PC-9 (cell line): ENCODE data around the gene STAG1. TPM values are rescaled to one million over a fixed set of nuclear protein-coding genes. Genes with fewer than 3 reads are reported as not detected.

Source experiments
- BruUV-seq: library from RNA; stranded (reverse); fragments of 400-500 nt; replicated peaks from 2 replicates; lab custom pipeline; 2021; lab: Mats Ljungman, UMichigan
- CTCF ChIA-PET: fragments of 300-600 bp; sonication (Branson Sonifier 250); formaldehyde crosslinking; loops from one replicate; lab custom pipeline; 2022; ENCODE audit warnings: antibody characterized with exemption; lab: Charles Lee
- POLR2A ChIA-PET: fragments of 300-600 bp; sonication (Branson Sonifier 250); formaldehyde crosslinking; loops from one replicate; lab custom pipeline; 2022; ENCODE audit warnings: antibody characterized with exemption; ENCODE audit not compliant: unreplicated experiment; lab: Charles Lee
- DNase-seq, 2 experiments: peaks; one replicate each; pipeline versions ENCODE4 v3.0.0 to v3.0.0-alpha.2; 2015 to 2022; ENCODE audit warnings: mixed read lengths in 1 of 2
- H2AFZ ChIP-seq: fragments of 200-600 bp; sonication (generic); 2 replicates; pipeline ENCODE4 v1.8.1; 2017; ENCODE audit warnings: antibody characterized with exemption
- H3F3A ChIP-seq: fragments of 200-600 bp; sonication (generic); 2 replicates; pipeline ENCODE4 v1.8.1; 2017; ENCODE audit warnings: antibody characterized with exemption, mild to moderate bottlenecking, low read depth; ENCODE audit not compliant: insufficient read depth
- H3K27ac ChIP-seq: fragments of 200-600 bp; sonication (generic); 2 replicates; pipeline ENCODE4 v1.6.1; 2016; ENCODE audit warnings: mixed run types
- H3K27me3 ChIP-seq: fragments of 200-600 bp; sonication (generic); 2 replicates; pipeline ENCODE4 v1.6.1; 2016; ENCODE audit warnings: low read depth, mixed run types; ENCODE audit not compliant: insufficient read depth
- H3K36me3 ChIP-seq: fragments of 200-600 bp; sonication (generic); 2 replicates; pipeline ENCODE4 v1.6.1; 2016; ENCODE audit warnings: low read depth, mixed run types
- H3K4me1 ChIP-seq: fragments of 200-600 bp; sonication (generic); replicated peaks from 2 replicates; pipeline ENCODE4 v1.6.1; 2016; ENCODE audit warnings: mixed run types; ENCODE audit not compliant: insufficient read depth
- H3K4me2 ChIP-seq: fragments of 200-600 bp; sonication (generic); 2 replicates; pipeline ENCODE4 v1.6.1; 2017; ENCODE audit warnings: mixed run types
- H3K4me3 ChIP-seq: fragments of 200-600 bp; sonication (generic); 2 replicates; pipeline ENCODE4 v1.6.1; 2016; ENCODE audit warnings: mixed run types
- H3K79me2 ChIP-seq: fragments of 200-600 bp; sonication (generic); 2 replicates; pipeline ENCODE4 v1.6.1; 2017; ENCODE audit warnings: low read depth, mixed run types
- H3K9me2 ChIP-seq: fragments of 200-600 bp; sonication (generic); 2 replicates; pipeline ENCODE4 v1.8.1; 2017; ENCODE audit warnings: mild to moderate bottlenecking; ENCODE audit not compliant: insufficient read depth
- H3K9me3 ChIP-seq: fragments of 200-600 bp; sonication (generic); 2 replicates; pipeline ENCODE4 v1.8.1; 2016; ENCODE audit warnings: low read depth; ENCODE audit not compliant: insufficient read depth
- H4K20me1 ChIP-seq: fragments of 200-600 bp; sonication (generic); 2 replicates; pipeline ENCODE4 v1.8.1; 2017; ENCODE audit not compliant: insufficient read depth
- CTCF ChIP-seq: fragments of 200-600 bp; sonication (generic); conservative IDR thresholded peaks from 2 replicates; pipeline ENCODE4 v1.6.1; 2017; ENCODE audit warnings: mixed run types, antibody characterized with exemption, mild to moderate bottlenecking, moderate library complexity
- EZH2 ChIP-seq: fragments of 200-600 bp; sonication (generic); IDR thresholded peaks from 2 replicates; pipeline ENCODE4 v1.8.0; 2017; ENCODE audit warnings: antibody characterized with exemption, low read depth
- intact Hi-C: fragments of 100-400 bp; cut with micrococcal nuclease; formaldehyde crosslinking; loops from one replicate; pipeline ENCODE4 v1.10.0; 2022; ENCODE audit not compliant: unreplicated experiment
- total RNA-seq: library from RNA; stranded (reverse); gene quantifications from 2 replicates; pipeline ENCODE4 v1.2.3, GENCODE V29; 2021

Gene STAG1
- total RNA-seq, 1 experiment from 2014 or later = 39.3 TPM

GRCh38 chr3:136330900-136331299, 421.3 kb downstream of the STAG1 start:
- CTCF ChIA-PET = no interaction called here
- Histone ChIP-seq H3K27ac (no peak overlapping the region), H3K9me2 (no peaks in the 10 kb centered on the region), H3K4me1 (no peaks in the 10 kb centered on the region), H3K4me2 (no peak overlapping the region), H3F3A (no peaks in the 10 kb centered on the region), H3K4me3 (no peak overlapping the region), H3K9me3 (no peaks in the 10 kb centered on the region), H2AFZ (no peak overlapping the region), H3K36me3 (0 out of 2 replicates have a peak, but pooled peaks cover 9% of the 10 kb centered on the region), H4K20me1 (no peaks in the 10 kb centered on the region), H3K79me2 (no peaks in the 10 kb centered on the region), H3K27me3 (no peaks in the 10 kb centered on the region)
- no TSS peak for BruUV-seq
- intact Hi-C loops = no loop called here
- TF ChIP-seq EZH2 (no peak), CTCF (no peak)
- DNase-seq = no peak
- POLR2A ChIA-PET = no interaction called here

GRCh38 chr3:136329593-136329992, 422.6 kb downstream of the STAG1 start:
- DNase-seq = no peak
- intact Hi-C loops = no loop called here

GRCh38 chr3:136327671-136328070, 424.5 kb downstream of the STAG1 start:
- H3K4me3 ChIP-seq = no peak overlapping the region

More at GRCh38 chr3:136329593-136329992, 422.6 kb downstream of the STAG1 start:
- Histone ChIP-seq H3K27ac (no peak overlapping the region), H3K4me1 (no peaks in the 10 kb centered on the region), H3K27me3 (no peaks in the 10 kb centered on the region), H3K9me3 (no peaks in the 10 kb centered on the region), H4K20me1 (no peaks in the 10 kb centered on the region), H3K36me3 (0 out of 2 replicates have a peak, but pooled peaks cover 9% of the 10 kb centered on the region), H2AFZ (no peak overlapping the region), H3K4me3 (no peak overlapping the region), H3F3A (no peaks in the 10 kb centered on the region), H3K79me2 (no peaks in the 10 kb centered on the region), H3K4me2 (no peak overlapping the region), H3K9me2 (no peaks in the 10 kb centered on the region)
- TF ChIP-seq EZH2 (no peak), CTCF (no peak)
- ChIA-PET CTCF (no interaction called here), POLR2A (no interaction called here)
- no TSS peak for BruUV-seq

More at GRCh38 chr3:136327671-136328070, 424.5 kb downstream of the STAG1 start:
- no peaks in the 10 kb centered on the region for H3K27me3 ChIP-seq
- H3K27ac ChIP-seq = no peak overlapping the region
- H3F3A ChIP-seq = no peaks in the 10 kb centered on the region
- H4K20me1 ChIP-seq = no peaks in the 10 kb centered on the region
- H3K9me2 ChIP-seq = no peaks in the 10 kb centered on the region
- POLR2A ChIA-PET = no interaction called here
- H3K36me3 ChIP-seq = 0 out of 2 replicates have a peak, but pooled peaks cover 3% of the 10 kb centered on the region
- no peak overlapping the region for H3K4me2 ChIP-seq
- H3K4me1 ChIP-seq = no peaks in the 10 kb centered on the region
- intact Hi-C loops = no loop called here
- TF ChIP-seq EZH2 (no peak), CTCF (no peak)
- H3K79me2 ChIP-seq = no peaks in the 10 kb centered on the region
- DNase-seq = no peak
- no TSS peak for BruUV-seq
- CTCF ChIA-PET = interaction anchor here (0.7 kb wide), 1 partner anchor 15 kb away, joined by 3 read pairs; no protein-coding TSS in a partner anchor
- H3K9me3 ChIP-seq = peaks cover 8% of the 10 kb centered on the region
- H2AFZ ChIP-seq = no peak overlapping the region
